ENCODE measurements around the gene WDR86.

Gene WDR86

DNA sequence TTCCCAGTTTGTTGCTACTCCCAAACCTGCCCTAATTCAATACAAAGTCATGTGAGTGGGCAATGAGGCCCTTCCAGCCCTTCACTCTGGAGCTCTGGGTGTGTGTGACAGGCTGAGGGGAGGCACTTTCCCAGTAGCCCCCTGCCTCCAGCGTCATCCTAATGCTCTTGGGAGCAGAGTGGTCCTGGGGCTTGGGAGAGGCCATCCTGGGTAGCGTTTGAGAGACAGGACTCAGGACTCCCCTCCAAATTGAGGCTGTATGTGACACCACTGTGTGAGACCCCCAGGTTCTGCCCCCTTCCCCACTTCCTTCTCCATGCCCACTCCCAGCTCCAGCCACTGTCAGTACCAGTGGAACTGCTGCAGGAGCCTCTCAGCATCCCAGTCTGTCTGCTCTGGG, 36.6 kb upstream of the WDR86 start:
- no peaks in the 10 kb centered on the region for H3K9me3 ChIP-seq (ENCODE audit: low read depth, low read length)

DNA sequence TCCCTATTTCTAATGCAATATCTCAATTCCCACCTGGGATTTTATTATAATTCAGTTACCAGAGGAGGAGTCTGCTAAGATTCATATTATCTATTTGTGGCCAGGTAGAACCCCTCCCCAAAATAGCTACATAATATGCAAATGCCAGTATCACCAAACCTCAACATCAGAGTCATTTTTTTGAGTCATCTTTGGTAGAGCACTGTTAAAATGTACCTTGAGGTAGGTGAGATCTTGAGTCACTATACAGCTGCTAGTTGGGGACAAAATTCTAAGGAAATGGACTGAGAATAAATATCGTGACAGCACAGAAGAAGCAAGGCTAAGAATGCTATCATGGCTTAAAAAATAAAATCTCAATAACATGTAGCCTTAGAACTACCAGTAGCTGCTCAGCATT, 34.8 kb upstream of the WDR86 start:
- no peak overlapping the region for H3K9ac ChIP-seq (ENCODE audit: insufficient read length)
- no peak overlapping the region for H3K27ac ChIP-seq
- H3K9me3 ChIP-seq (ENCODE audit: low read depth, low read length) = no peaks in the 10 kb centered on the region
- H3K36me3 ChIP-seq (ENCODE audit: insufficient read depth, low read length) = no peaks in the 10 kb centered on the region
- H3K4me3 ChIP-seq = no peak overlapping the region
- no peak for DNase-seq (ENCODE audit: low read depth, low spot score)
- TF ChIP-seq EZH2 (IDR thresholded peaks at IDR 0.05) (no peak), POLR2AphosphoS5 (IDR thresholded peaks at IDR 0.05; ENCODE audit: borderline replicate concordance, low read depth, low read length) (no peak), FOXP2 (optimal IDR thresholded peaks at IDR 0.05; ENCODE audit: control extremely low read depth, extremely low read length, insufficient read depth) (no peak)

More for the DNA sequence above, 36.6 kb upstream of the WDR86 start:
- no peak for DNase-seq (ENCODE audit: low read depth, low spot score)
- Histone ChIP-seq H3K9ac (ENCODE audit: insufficient read length) (no peak overlapping the region), H3K36me3 (ENCODE audit: insufficient read depth, low read length) (no peaks in the 10 kb centered on the region), H3K27ac (no peak overlapping the region), H3K4me3 (no peak overlapping the region)
- TF ChIP-seq EZH2 (IDR thresholded peaks at IDR 0.05) (no peak), POLR2AphosphoS5 (IDR thresholded peaks at IDR 0.05; ENCODE audit: borderline replicate concordance, low read depth, low read length) (no peak), FOXP2 (optimal IDR thresholded peaks at IDR 0.05; ENCODE audit: control extremely low read depth, extremely low read length, insufficient read depth) (no peak)

DNA sequence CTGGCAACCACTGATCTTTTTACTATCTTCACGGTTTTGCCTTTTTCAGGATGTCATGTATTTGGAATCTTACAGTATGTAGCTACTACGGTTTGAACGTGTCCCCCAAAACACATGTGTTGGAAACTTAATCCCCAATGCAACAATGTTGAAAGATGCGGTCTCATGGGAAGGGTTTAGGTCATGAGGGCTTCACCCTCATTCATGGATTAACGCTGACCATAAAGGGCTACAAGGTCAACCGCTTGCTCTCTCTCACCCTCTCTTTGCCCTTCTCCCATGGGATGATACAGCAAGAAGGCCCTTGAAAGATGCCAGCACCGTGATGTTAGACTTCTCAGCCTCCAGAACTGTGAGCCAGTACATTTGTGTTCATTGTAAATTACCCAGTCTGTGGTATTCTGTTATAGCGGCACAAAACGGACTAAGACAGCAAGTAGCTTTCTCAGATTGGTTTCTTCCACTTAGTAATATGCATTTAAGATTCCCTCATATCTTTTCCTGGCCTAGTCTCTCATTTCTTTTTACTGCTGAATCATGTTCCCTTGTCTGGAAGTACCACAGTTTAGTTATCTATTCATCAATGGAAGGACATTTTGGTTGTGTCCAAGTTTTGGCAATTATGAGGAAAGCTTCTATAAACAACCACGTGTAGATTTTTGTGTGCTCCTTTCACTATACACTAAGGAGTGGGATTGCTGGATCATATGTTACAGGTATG, 33.1 kb upstream of the WDR86 start:
- Histone ChIP-seq H3K9me3 (ENCODE audit: low read depth, low read length) (no peaks in the 10 kb centered on the region), H3K27ac (no peak overlapping the region), H3K9ac (ENCODE audit: insufficient read length) (no peak overlapping the region), H3K36me3 (ENCODE audit: insufficient read depth, low read length) (no peaks in the 10 kb centered on the region), H3K4me3 (no peak overlapping the region)
- no peak for TF ChIP-seq POLR2AphosphoS5 (IDR thresholded peaks at IDR 0.05; ENCODE audit: borderline replicate concordance, low read depth, low read length)
- no peak for TF ChIP-seq FOXP2 (optimal IDR thresholded peaks at IDR 0.05; ENCODE audit: control extremely low read depth, extremely low read length, insufficient read depth)
- TF ChIP-seq EZH2 (IDR thresholded peaks at IDR 0.05) = no peak
- no peak for DNase-seq (ENCODE audit: low read depth, low spot score)

DNA sequence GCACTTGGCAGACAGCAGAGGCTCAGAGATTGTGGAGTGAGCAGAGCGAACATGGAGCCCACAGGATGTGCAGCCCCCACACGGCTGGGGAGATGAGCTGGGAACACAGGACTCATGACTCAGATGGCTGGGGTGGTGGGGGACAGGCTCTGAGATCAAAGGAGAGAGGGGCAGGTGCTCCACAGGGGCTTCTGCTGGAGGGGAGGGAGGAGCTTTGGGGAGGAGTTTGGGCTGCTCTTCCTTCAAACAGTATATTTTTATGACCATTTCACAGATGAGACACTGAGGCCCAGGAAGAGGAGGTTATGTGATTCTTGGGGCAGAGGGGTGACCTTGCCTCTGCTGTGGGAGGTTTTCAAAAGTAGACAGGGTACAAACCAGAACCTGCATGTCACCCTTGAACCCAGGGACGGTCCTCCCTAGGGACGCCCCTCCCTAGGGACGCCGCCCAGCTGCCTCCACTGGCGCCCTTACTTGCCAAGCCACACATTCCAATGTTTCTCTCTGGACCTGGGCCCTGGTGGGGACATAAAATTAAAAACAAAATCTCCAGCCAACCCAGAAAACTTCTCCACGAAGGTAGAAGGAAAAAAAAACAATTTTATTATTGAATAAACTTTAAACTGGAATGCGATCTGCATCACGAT, 31.1 kb upstream of the WDR86 start:
- no peak overlapping the region for H3K9ac ChIP-seq (ENCODE audit: insufficient read length)
- no peak overlapping the region for H3K27ac ChIP-seq
- DNase-seq (ENCODE audit: low read depth, low spot score) = no peak
- no peaks in the 10 kb centered on the region for H3K9me3 ChIP-seq (ENCODE audit: low read depth, low read length)
- TF ChIP-seq EZH2 (IDR thresholded peaks at IDR 0.05) = no peak
- TF ChIP-seq FOXP2 (optimal IDR thresholded peaks at IDR 0.05; ENCODE audit: control extremely low read depth, extremely low read length, insufficient read depth) = no peak
- TF ChIP-seq POLR2AphosphoS5 (IDR thresholded peaks at IDR 0.05; ENCODE audit: borderline replicate concordance, low read depth, low read length) = no peak
- H3K36me3 ChIP-seq (ENCODE audit: insufficient read depth, low read length) = no peaks in the 10 kb centered on the region
- H3K4me3 ChIP-seq = no peak overlapping the region

DNA sequence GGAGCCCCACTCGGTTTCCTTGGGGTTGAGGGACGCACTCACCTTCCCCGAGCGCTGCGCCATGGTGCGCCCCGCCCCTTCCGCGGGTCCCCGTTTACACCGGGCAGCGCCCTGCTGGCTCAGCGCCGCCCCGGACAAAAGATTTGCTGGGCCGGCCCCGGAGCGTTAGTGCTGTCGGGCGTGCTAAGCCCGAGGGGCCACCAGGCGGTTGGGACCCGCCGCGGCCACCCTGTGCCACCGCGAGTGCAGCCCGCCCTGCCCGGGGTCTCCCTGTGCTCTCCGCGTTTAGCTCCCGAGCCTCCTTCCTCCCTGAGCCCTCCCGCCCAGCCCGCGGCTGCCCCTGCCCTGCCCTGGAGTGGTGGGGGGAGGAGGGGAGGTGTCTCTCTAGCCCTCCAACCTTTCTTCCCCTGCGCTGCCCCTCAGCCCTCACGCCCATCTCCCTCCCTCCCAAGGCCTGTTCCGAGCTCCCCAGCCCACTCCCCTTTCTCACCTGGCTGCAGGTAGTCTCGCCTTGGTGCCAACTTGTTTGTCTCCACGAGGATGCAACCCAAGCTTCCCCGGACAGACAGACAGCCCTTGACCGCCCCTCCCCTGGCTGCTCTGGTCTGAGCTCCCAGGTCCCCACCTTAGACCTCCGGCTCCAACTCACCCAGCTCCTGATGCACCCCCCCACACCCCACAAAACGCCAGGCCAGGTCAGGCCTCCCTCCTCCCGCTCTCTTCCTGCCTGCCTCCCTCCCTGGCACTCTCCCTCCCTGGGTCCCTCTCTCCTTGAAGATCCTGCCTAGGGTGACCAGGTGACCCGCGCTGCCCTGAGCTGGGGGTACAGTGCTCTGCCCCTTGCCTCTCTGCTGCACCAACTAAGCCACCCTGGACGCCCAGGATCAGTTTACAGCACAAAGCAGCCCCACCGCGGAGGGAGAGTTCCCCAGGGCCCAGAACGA, 30.3 kb upstream of the WDR86 start, which contains the start of gene CRYGN:
TSS of gene CRYGN (minus strand) at position 287 of the 944 bp plus-strand sequence. CDS start at position 63, 224 bp downstream.
- Histone ChIP-seq H3K36me3 (ENCODE audit: insufficient read depth, low read length) (no peaks in the 10 kb centered on the region), H3K9ac (ENCODE audit: insufficient read length) (no peak within 1 kb of the TSS), H3K4me3 (no peak within 1 kb of the TSS), H3K27ac (no peak within 1 kb of the TSS), H3K9me3 (ENCODE audit: low read depth, low read length) (no peaks in the 10 kb centered on the region)
- TF ChIP-seq FOXP2 (optimal IDR thresholded peaks at IDR 0.05; ENCODE audit: control extremely low read depth, extremely low read length, insufficient read depth) (no peak), POLR2AphosphoS5 (IDR thresholded peaks at IDR 0.05; ENCODE audit: borderline replicate concordance, low read depth, low read length) (no peak), EZH2 (IDR thresholded peaks at IDR 0.05) (no peak)
- DNase-seq (ENCODE audit: low read depth, low spot score) = no peak

DNA sequence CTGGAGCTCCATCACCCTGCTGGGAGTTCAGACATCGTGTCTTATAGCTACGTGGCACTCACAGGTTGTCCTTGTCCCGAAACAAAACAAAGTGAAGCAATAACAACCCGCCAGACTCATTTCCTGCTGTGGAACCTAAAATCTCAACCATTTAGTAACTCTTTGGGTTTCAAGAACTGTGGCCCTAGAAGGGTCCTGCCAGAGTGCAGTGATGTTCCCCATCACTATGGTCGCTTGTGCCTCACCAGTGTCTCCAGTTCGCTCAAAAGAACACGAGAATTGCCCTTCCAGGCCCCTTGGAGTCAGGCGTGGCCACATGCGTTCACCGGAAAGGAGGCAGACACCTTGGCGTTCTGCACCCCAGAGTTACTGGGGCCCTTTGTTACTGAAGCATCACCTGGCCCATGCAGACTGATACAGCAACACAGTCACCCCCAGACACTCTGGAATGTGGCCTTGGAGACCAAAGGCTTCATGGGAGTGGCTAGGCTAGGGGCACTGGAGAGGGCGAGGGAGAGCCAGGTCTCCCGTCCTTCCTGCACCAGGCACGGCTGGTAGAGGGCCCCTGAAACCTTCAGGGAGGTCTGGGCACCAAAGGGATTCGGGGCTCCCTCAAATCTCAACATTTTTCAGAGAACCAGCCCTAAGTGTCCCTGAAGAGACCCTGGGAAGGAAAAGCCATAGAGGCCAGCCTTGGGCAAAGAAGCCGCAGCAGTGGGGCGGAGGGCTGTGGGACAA, 29.2 kb upstream of the WDR86 start:
- no peak for TF ChIP-seq EZH2 (IDR thresholded peaks at IDR 0.05)
- TF ChIP-seq FOXP2 (optimal IDR thresholded peaks at IDR 0.05; ENCODE audit: control extremely low read depth, extremely low read length, insufficient read depth) = no peak
- no peak for TF ChIP-seq POLR2AphosphoS5 (IDR thresholded peaks at IDR 0.05; ENCODE audit: borderline replicate concordance, low read depth, low read length)
- Histone ChIP-seq H3K9ac (ENCODE audit: insufficient read length) (no peak overlapping the region), H3K4me3 (no peak overlapping the region), H3K27ac (no peak overlapping the region), H3K9me3 (ENCODE audit: low read depth, low read length) (no peaks in the 10 kb centered on the region), H3K36me3 (ENCODE audit: insufficient read depth, low read length) (no peaks in the 10 kb centered on the region)
- no peak for DNase-seq (ENCODE audit: low read depth, low spot score)

DNA sequence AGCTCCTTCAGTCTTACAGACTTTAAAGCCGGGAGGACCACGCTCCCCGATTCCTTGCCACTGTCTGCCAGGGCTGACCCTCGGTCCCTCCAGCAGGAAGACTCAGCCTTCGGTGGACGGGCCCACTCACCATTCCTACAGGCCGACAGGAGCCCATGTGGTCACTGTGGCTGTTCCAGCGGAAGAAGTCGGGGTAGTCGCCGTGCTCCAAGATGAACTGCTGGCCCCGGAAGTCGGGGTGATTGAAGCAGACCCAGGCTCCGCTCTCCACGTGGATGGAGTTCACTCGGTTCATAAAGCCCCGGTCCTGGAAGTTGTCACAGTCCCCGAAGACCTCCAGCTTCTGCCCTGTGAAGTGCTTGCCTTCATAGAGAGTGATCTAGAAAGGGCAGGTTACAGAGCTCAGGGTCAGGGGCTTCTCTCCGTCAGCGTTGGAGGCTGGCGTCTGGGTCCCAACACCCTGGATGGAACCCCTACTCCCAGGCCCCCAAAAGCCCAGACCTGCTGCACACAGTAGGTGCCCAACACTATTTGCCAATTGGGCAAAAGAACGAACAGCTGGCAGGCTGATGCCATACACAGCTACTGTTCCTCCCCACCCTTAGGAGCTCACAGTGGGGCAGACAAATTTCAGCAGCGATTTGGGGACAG, 28.2 kb upstream of the WDR86 start:
- Histone ChIP-seq H3K27ac (no peak overlapping the region), H3K36me3 (ENCODE audit: insufficient read depth, low read length) (no peaks in the 10 kb centered on the region), H3K9ac (ENCODE audit: insufficient read length) (no peak overlapping the region), H3K4me3 (no peak overlapping the region), H3K9me3 (ENCODE audit: low read depth, low read length) (no peaks in the 10 kb centered on the region)
- no peak for DNase-seq (ENCODE audit: low read depth, low spot score)
- TF ChIP-seq FOXP2 (optimal IDR thresholded peaks at IDR 0.05; ENCODE audit: control extremely low read depth, extremely low read length, insufficient read depth) (no peak), EZH2 (IDR thresholded peaks at IDR 0.05) (no peak), POLR2AphosphoS5 (IDR thresholded peaks at IDR 0.05; ENCODE audit: borderline replicate concordance, low read depth, low read length) (no peak)

All from SK-N-MC (cell line).